C4-2B (cell line): Measurements from ENCODE around the gene RUNDC3A.

Experiments
- H3K27ac ChIP-seq: fragments of 450-650 bp; 2 replicates; pipeline ENCODE4 v1.5.1; 2017
- ZFX ChIP-seq: fragments of 450-650 bp; IDR thresholded peaks from 2 replicates; pipeline ENCODE4 v1.6.1; 2017
- TF ChIP-seq, protein P1 (sequence below): fragments of 450-650 bp; conservative IDR thresholded peaks from 2 replicates; pipeline ENCODE4 v1.5.1; 2017; ENCODE audit warnings: mild to moderate bottlenecking

The RUNDC3A gene

DNA sequence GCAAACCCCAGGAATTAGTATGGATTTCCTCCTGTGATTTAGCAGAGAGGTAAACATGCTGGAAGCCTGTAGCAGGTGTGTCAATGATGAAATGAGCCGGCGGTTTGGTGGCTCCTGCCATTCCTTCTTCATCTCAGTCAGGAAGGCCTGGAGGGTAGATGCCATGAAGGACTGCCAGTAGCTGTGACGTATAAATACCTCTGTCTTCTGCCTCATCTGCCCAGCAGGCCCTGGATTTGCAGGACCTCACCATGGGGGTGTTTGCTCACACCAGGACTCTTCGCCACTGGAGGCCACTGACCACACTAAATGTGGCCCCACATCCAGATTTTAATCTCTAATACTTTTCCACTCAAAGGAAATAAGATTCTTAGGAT is 24.4 kb upstream of the RUNDC3A start:
- TF ChIP-seq, protein P1, sequence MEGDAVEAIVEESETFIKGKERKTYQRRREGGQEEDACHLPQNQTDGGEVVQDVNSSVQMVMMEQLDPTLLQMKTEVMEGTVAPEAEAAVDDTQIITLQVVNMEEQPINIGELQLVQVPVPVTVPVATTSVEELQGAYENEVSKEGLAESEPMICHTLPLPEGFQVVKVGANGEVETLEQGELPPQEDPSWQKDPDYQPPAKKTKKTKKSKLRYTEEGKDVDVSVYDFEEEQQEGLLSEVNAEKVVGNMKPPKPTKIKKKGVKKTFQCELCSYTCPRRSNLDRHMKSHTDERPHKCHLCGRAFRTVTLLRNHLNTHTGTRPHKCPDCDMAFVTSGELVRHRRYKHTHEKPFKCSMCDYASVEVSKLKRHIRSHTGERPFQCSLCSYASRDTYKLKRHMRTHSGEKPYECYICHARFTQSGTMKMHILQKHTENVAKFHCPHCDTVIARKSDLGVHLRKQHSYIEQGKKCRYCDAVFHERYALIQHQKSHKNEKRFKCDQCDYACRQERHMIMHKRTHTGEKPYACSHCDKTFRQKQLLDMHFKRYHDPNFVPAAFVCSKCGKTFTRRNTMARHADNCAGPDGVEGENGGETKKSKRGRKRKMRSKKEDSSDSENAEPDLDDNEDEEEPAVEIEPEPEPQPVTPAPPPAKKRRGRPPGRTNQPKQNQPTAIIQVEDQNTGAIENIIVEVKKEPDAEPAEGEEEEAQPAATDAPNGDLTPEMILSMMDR = no peak
- TF ChIP-seq ZFX = no peak
- no peak overlapping the region for H3K27ac ChIP-seq

DNA sequence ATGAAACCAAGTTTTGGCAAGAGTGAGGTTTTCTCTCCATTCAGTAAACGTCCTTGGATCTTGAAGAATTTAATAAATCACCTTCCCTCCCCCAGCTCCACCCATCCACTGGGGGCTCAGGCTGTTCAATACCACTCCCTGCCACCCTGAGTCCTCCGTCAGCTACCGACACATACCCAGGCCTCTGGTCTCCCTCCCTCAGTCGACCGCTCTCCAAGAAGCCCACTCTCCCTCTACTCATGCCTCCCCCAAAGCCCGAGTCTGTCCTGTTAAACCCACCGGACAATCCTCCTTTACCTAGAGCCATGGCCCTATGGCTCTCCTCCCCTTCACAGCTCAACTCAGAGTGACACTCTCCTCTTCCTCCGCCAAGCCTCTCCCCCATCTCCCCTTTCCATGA is 20.8 kb upstream of the RUNDC3A start:
- no peak overlapping the region for H3K27ac ChIP-seq
- TF ChIP-seq ZFX = no peak
- TF ChIP-seq, protein P1 = no peak

- no peak overlapping the region for H3K27ac ChIP-seq
- no peak for TF ChIP-seq ZFX
- TF ChIP-seq, protein P1 = no peak
Observed at GRCh38 chr17:44293509-44294226, 14.7 kb upstream of the RUNDC3A start.

- TF ChIP-seq ZFX = no peak
- TF ChIP-seq, protein P1 = no peak
- no peak overlapping the region for H3K27ac ChIP-seq
Observed at GRCh38 chr17:44297975-44298374, 10.4 kb upstream of the RUNDC3A start.

GRCh38 chr17:44304651-44305050 is 3.8 kb upstream of the RUNDC3A start:
- no peak for TF ChIP-seq ZFX
- H3K27ac ChIP-seq = no peak overlapping the region

DNA sequence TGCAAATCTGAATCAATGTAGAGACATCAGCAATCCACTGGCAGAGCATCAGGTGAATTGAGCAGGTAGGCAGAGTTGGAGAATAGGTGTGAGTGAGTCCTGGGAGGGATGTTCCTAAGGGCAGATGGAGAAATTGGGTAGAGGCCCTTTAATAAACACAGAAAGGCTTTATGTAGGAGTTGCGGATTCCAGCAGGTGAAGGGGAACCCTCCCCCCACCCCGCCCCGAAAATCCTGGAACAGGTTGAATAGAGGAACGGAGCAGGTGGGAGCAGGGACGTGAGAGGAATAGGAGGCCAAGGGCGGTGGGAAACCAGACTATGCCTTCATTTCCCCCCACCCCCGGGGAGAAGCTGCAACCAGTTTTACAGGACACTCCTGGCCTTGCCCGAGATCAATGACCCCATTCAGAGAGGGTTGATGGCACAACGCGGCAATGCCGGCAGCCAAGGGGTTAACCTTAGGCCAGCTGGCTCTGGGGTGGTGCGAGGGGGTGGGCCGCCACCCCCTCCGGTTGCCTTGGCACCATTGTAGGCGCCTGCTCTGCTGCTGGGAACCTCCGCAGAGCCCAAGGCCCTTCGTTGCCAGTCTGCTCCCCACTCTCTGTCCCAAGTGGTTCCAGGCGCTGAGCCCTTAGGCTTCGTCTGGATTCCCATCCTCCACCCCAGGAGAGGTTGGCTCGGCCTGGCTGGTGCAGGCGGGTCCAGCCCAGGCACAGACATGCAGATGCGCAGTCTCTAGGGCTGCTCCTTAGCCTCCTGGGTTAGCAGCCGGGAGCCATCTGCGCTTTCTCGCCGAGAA is 814 bp upstream of the RUNDC3A start:
- no peak overlapping the region for H3K27ac ChIP-seq
- no peak for TF ChIP-seq ZFX
- TF ChIP-seq, protein P1 = no peak

- no peak overlapping the region for H3K27ac ChIP-seq
- TF ChIP-seq, protein P1 = no peak
- no peak for TF ChIP-seq ZFX
Observed at GRCh38 chr17:44308865-44309264, 464 bp downstream of the RUNDC3A start.

DNA sequence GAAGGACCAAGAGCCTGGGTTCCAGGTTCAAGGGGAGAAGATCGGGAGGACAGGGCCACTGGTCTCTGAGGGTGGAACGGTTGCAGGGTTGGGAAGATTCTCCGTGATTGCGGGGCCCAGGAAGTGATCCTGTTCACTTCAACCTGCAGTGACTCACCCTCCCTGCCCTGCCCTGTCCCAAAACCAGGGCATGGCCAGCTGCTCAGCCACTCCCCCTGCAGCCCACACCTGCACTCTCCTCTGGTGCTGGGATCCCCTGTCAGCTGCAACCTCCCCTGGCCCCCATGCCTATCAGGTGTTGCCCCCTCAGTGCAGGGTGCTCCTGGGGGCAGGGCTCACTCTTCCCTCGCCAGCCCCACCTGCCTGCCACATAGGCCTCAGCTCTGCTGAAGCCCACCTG is 1.1 kb downstream of the RUNDC3A start:
- no peak overlapping the region for H3K27ac ChIP-seq
- no peak for TF ChIP-seq ZFX
- TF ChIP-seq, protein P1 = no peak
